HPDE6-E6E7 (cell line): ENCODE results near the gene RIMBP2.

Experiments
- DNase-seq: peaks from one replicate; pipeline ENCODE4 v3.0.0; 2011; ENCODE audit warnings: missing footprints; ENCODE audit errors: extremely low spot score

The RIMBP2 gene

DNA sequence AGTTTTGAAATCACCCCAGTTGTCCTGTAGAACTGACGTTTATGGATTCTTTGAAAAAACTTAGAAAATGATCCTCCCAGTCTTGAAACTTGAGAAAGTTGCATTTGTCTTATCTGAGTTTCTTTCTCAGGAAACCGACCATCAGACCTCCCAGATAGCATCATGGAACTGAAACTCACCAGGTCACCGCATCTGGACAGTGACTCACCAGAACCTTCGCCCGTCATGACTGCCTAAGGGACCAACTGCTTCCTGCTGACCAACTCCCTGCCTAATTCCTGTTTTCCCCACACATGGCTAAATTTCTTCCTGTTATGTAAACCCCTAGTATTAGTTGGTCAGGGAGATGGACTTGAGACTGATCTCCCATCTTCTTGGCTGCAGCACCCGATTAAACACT, 175.7 kb downstream of the RIMBP2 start:
- no peak for DNase-seq

DNA sequence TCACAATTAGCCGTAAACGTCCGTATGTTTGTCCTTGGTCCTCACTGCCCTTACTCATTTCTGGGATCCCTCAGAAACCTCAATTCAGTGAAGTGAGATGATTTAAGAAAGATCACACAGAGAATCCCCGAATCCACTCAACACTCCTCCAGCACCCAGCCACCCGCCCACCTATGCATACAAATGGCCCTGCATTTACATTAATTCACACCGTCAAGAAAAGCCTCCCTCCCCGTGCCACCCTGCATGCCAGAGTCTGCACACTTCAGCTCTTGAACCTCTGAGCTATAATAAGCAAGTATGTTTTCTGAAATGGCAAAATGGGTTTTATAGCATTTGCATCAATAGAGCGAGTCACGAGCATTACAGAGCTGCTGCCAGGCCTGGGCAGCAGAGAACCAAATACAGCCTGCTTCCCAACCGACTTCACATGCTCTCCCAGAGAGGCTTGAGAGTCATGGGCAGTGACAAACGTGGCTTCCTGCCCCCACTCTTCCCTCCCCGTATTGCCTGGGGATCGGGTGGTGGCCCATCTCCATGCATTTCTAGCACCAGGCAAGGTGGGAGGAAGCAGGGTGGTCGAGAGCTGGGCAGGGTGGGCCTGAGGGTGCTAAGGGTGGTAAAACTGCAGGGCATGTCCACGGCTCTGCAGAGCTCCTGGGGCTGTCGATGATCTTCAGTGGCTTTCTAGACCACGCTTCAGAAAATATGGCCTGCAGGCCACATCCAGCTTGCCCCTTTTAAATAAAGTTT, 177.6 kb downstream of the RIMBP2 start:
- no peak for DNase-seq

DNA sequence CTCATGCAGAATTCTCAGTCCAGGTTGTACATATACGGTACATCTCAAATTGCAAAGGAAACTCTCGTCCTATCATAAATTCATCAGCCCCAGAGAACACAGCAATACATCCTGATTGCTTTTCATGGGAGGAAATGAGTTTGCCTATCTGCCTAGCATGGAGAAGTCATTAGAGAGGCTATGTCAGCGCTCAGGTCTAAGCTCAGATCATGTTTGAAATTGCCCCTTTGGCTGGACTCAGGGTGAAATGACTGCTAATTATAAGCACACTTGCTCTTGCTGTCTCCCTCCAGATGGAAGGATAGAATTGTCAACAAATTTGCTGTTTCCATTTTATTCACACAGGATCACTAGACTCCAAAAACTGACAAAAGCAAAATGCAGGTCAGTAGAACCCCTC, 178.4 kb downstream of the RIMBP2 start:
- no peak for DNase-seq

DNA sequence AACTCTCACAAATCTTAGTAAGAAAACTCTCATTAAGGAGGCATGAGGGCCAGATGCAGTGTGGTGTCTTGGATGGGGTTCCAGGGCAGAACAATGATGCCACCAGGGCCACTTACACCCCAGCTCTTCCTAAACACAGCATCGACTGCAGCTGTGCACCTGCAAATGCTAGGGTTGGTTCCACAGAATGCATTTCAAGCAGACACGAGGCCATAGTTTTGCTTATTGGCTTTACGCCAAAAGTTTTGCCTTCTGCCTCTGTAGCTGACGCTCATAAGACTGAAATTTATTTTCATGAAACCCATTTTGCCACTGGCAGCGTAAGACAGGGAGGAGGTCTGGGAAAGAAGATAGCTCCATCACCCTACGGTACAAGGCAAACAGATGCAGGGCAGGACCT, 179.0 kb downstream of the RIMBP2 start:
- no peak for DNase-seq

DNA sequence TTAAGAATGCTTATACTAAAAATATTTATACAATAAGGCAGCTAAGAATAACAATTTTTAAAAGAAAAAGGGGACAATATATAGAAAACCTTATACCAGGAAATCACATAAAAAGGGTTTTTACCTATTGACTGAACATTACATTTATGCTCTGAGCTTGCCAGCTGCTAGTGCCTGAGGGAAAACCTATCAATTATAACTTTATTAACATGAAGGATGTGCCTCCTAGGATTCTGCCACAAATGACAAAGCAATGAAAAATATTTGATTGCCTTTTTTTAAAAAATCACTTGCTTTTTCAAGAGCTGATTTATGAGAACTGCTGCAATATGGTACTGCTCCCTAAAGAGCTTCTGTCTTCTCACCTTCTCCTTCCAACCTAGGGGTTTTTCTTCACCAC, 185.7 kb downstream of the RIMBP2 start:
- DNase-seq, result no peak

DNA sequence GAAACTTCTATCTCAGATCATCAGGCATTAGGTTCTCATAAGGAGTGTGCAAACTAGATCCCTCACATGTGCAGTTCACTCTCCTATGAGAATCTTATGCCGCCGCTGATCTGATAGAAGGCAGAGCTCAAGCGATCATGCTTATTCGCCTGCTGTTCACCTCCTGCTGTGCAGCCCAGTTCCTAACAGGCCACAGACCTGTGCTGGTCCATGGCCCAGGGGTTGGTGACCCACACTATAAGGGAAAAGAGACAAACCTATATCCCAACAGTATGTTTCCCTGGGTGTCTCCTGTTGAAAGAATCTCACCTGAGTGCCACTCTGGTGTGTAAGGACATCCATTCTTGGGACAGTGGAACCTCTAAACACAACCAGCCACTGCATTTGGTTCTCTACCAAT, 186.3 kb downstream of the RIMBP2 start:
- no peak for DNase-seq

DNA sequence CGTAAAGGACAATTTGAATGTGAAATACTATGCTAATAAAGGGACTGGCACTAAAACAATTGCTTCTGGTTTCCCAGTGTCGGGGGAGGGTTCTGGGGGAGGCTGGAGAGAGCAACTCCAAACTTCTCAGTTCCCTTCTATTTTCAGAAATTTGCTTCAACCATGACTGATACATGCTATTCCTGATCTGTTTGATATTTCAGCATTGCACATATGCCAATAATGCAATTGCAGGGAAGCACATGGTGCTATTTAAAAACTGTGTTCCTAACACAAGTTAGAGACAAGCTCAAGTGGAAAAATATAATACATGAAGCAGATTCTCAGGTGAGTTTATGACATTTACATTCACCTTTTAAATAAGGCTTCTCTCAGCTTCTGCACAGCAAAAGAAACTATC, 188.9 kb downstream of the RIMBP2 start:
- no peak for DNase-seq

DNA sequence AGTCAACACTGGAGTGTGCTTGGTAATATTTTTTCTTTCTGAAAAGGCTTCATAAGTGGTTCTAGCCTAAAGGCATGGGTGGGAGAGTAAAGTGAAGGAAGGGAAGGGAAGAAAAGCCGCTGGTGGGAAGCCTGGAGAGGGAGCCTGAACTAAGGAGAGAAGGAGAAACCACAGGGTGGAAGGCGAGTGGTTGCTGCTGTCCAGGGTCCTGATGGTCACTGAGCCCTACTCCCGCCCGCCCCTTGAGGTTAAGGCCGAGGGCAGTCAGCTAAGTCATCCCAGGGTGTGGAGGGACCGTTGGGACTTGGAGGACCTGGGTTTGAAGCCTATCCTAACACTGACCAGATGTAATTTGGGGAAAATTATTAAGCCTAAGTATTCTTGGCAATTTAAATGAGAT, 189.3 kb downstream of the RIMBP2 start:
- DNase-seq, result no peak

DNA sequence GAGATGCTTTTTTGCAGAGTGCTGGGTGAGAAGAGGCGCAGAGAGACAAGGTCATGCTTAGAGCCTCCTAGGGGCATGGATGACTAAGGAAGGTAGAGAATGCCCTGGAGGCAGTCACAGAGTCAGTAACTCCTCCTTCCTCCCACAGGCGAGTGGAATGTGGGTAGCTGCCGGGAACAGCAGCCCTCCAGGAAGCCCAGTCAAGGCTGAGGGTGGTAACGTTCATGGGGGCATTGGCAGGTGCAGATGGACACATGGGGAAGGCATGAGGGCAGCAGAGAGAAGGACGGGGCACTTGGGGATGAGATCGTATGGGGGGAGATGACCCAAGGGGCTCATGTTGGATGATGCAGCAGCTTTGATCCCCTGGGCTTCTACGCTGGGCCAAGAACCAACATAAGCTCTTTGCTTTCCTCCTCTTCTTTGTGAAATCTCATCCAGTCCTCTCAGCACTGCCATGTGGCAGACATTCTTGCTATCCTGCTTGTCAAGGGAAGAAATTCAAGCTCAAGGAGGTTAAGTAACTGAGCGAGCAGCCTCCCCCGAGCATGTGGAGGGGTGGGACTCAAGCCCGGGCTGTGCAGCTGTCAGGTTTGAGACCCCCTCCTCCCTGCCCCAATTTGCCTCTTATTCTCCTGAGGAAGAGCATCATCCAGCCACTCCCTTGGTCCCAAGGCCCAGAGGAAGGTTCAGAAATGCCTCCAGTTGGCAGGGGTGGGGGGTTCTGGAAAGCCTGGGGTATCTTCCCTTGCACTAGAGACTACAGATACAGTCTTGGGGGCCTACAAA, 190.5 kb downstream of the RIMBP2 start:
- DNase-seq, result no peak

DNA sequence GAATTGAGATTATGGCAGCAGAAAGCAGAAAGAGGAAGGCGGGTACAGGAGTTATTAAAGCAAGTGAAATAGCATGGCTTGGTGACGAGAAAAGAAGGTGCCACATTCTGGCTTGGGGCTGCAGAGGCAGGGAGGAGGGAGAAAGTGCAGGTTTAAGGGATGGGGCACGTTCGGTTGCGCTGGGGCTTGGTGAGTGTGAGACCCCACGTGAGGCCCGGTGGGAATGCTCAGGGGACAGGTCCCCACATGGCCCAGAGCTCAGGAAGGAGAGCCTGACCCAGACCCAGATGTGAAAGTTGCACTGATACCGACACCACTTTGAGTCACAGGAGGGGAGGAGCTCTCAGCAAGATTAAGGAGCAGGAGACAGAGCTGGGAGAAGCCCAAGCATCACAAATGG, 191.3 kb downstream of the RIMBP2 start:
- no peak for DNase-seq

DNA sequence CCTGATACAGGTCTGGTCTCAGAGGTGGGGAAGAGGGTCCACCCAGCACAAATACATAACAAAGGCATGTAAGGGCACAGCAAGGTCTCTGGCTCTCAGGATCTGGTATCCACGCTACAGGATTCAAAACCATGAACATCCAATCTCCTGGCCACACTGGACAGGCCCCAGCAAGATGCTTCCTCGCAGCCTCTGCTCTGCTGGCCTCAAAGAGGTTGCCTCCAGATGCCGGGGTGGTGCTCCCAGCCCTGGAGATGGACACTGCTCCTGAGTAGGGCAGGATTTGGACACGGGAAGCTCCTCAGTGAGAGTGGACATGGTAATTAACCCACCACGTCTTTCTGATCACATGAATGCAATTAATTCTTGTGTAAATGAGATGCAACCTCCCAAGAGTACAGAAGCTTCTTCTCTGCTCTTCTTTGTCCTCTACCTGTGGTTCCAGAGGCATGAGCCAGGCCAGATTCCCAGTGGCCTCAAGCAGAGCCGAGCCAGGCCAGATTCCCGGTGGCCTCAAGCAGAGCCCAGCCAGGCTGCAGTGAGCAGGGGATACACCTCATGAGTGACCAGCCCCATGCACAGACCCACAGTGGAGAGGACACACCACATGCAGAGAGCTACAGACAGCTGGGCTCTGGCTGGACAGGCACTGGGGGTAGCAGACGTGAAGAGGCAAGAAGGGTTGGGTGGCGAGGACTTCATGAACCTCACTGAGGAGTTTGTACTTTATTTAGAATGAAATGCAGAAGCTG, 192.1 kb downstream of the RIMBP2 start:
- no peak for DNase-seq

DNA sequence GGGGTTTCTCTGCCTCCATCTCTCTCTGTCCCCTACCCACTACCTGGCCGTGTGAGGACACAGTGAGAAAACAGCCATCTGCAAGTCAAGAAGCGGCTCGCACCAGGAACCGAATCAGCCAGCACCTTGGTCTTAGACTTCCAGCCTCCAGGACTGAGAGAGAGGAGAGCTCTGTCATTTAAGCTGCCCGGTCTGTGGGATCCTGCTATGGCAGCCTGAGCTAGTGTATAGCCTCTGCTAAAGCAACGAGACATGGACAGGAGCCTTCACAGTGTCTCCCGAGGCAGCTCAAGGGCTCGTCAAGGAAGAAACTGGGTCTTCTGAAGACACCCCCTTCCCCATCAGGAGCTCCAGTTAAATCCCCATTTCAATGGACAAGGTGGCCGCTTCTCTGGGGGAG, 192.9 kb downstream of the RIMBP2 start:
- no peak for DNase-seq

DNA sequence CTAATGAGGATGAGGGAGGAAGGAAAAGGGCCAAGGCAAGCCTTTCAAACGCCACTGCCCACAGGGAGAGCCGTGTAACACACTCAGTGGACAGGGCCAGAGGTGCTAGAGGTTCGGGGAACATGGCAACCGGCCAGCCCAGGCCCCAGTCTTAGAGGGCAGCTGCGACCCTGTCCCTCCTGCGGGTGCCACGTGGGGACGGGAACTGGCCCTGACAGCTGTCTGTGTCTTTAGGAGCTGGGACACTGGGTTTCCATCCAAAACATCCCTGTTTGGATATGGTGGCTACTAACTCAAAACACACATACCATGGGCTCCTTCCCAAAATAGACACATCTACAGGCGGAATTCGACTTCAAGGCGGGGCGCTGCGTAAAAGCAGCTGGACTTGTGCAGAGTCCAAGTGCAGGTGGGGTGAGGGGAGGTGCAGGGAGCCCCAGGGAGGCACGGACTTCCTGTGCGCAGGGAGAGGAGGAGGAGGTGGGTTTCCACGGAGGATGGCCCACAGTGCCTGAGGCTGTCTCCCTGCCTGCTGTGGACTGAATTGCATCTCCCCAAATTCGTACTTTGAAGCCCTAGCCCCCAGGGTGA, 193.8 kb downstream of the RIMBP2 start:
- DNase-seq, result no peak

DNA sequence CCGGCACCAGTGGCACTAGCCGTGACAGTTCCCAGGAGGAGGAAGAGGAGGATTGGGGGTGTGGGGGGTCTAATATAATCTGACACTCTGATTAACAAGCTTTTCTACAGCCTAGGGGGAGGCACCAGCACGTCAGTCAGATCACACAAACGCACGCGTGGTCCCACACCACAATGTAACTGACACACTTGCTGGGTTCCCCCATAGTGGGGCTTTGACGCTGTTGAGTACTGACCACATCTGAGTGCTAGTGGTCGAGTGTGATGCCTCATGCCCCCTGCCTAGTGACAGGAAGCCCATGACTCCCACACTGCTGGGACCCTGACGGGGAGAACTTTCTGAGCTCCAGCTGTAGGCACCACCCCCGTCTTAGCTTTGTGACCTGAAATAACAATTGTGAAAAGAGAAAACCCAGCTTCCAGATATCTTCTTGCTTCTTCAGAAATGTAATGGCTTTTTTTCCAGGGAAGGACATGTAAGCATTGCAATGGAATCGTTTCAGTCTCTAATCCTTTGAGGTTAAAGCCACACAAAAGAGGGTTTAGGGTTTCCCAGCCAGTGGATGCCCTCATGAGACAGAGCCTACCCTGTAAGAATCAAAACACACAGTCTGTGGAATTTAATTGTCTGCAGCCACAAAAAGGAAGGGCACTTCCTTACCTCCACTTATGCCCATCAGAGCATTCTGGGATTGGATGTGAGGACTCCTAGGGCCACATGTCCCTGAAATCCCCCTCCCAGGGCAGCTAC, 194.5 kb downstream of the RIMBP2 start:
- no peak for DNase-seq

DNA sequence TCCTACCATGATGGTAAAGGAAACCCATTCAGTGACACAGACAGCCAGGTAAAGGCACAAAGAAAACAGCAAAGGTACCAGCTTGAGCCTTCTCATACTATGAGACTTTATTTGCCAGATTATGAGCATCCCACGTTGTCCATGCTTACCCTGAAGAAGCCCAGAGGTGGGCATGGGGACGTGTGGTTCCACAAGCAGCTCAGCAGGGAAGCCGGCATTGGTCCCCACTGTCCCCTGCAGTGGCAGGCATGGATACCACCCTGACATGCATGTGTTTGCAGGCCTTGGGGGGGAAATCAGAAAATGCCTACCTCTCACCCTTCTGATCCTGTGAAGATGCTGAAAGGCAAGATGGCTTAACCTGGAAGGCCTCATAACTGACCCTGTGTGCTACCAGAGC, 195.3 kb downstream of the RIMBP2 start:
- no peak for DNase-seq

DNA sequence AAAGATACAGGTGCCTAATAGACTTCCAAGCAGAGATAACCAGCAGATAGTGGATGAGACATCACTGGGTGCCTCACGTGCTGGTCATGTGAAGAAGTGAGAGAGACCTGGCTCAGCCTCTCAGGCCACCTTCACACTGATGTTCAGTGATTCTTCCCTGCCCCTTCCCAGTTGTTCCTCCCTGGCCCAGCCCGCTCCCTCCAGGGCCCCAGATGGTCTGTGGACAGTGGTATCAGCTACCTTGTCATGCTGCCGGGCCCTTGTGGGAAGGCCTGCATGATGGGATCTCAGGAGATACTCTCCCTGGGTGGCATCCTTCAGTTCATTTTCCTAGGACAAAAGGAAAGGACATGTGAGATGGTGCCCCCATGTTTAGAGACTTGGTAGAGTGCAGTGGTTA, 198.5 kb downstream of the RIMBP2 start:
- no peak for DNase-seq

DNA sequence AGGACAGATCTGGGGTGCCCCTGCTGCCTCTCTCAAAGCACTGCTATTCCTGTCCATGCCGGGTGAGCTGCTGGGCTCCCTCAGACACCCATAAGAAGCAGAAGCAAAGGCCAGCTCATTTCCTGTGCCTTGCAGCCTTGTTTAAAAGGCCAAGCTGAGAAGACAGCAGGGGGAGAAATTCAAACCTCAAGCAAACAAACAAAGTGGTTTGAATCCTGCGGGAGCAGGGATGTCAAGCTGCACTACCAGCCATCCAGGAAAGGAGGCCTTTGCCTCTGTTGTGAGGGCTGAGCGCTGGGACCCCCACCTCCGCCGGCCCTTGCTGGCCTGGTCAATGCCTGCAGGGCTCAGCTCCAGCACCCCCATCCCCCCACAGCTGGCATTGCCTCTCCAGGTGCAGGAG, 201.9 kb downstream of the RIMBP2 start:
- no peak for DNase-seq

DNA sequence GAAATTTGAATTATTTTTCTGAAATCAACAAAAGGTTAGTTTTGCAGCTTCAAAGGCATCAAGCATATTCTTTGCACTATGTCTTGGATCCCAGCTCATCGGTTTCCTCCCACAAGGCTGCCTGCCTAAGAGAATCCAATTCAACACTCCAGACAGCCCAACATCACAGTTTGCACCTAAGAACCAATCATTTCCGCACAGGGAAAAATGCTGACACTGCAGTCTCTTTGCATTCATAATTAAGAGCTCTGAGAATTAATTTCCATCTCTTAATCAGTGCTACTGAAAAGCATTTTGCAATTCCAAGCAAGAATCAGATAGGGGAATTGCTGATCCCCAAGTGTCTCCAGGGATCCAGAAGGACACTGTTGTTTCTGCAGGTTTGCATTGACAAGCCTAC, 202.5 kb downstream of the RIMBP2 start:
- no peak for DNase-seq

DNA sequence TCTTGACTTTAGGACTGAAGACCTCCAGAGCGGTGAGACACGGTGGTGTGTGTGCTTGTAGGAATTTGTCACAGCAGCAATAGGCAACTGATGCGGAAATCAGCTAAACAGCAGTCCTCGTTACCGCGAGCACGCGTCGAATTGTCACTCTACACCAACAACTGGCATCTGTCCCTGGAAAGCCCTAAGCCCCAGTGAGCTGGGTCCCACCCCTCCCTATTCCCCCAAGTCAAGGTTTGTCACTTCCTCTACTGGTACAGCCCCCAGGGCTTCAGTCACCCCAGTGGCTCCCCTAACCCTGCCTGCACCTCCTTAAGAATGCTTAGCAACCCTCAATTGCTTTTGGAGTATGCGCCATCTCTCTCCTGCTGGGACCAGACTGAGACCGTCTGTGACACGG, 204.8 kb downstream of the RIMBP2 start:
- no peak for DNase-seq

DNA sequence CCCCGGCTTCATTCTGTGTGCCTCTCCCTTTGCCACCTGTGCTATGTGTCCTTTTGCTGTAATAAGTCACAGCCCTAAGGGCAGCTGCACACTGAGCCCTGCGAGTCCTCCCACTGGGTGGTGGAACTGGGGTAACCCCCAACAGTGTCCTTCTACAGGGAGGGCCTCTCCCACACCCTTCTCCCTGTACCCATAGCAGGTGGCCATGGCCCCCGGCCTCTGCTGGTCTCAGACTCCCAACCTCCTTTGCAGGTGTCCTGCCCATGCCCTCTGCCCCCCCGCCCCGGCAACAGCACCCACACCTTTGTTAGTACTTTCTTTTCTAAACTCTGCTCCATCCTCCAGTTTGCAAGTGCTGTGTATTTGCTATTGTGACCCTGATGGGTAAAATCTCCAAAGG, 206.6 kb downstream of the RIMBP2 start:
- DNase-seq, result no peak

DNA sequence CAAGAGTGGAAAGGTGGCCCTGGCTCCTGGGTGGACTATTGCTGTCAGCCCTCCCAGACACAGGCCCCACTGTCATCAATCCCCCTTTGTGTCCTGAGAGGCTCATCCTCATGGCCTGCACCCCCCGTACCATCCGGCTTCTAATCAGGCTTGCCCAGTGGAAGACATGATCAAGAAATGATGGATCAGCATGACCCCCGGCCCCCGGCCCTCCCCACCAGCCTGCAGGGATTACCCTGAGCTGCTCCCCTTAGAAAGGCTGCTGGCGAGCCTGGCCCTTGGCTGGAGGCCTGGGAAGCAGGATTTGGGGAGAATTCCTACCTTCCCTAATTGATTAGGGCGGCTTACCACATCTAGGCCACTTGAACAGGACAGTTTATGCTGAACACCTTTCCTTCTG, 207.3 kb downstream of the RIMBP2 start:
- DNase-seq, result no peak

DNA sequence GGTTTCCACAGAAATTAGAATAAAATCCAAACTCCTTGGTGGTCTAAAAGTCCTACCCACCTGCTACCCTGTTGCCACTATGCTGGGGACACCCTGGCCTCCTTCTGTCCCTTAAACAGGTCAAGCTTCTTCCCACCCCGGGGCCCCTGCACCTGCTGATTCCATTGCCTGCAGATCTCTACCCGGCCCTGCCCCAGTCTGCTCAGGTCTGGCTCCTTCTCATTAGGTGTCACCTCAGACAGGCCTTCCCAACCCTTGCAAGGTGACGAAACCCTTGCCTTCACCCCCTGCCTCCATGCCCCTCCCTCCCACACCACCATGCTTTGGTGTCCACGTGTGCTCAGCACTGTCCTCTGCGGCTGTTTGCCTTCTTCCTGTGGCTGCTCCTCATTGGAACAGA, 207.8 kb downstream of the RIMBP2 start:
- no peak for DNase-seq
